BLaER1 treated with 17β-estradiol and CSF1 and Interleukin-3, amounts not matched to agents 10 nM and 100 nM (cell line): ENCODE results near the gene SLCO3A1.

Source experiments
- H3K27ac ChIP-seq, 11 experiments: shearing (Covaris generic); formaldehyde crosslinking; 2 replicates each; pipeline ENCODE4 v1.8.1; 2022
- H3K27me3 ChIP-seq, 11 experiments: shearing (Covaris generic); formaldehyde crosslinking; 2 replicates each; pipeline ENCODE4 v1.8.1; 2022
- H3K36me3 ChIP-seq, 11 experiments: shearing (Covaris generic); formaldehyde crosslinking; 2 replicates each; pipeline ENCODE4 v1.8.1; 2022
- H3K4me1 ChIP-seq, 10 experiments: shearing (Covaris generic); formaldehyde crosslinking; 2 replicates each; pipeline ENCODE4 v1.8.1; 2022
- H3K4me2 ChIP-seq, 11 experiments: shearing (Covaris generic); formaldehyde crosslinking; 2 replicates each; pipeline ENCODE4 v1.8.1; 2022
- H3K4me3 ChIP-seq, 10 experiments: shearing (Covaris generic); formaldehyde crosslinking; 2 replicates each; pipeline ENCODE4 v1.8.1; 2022
- H3K9ac ChIP-seq, 11 experiments: shearing (Covaris generic); formaldehyde crosslinking; 2 replicates each; pipeline ENCODE4 v1.8.1; 2022
- H3K9me3 ChIP-seq, 11 experiments: shearing (Covaris generic); formaldehyde crosslinking; replicated peaks in 1 of 11; 2 replicates each; pipeline ENCODE4 v1.8.1; 2022
- H4K20me1 ChIP-seq, 11 experiments: shearing (Covaris generic); formaldehyde crosslinking; 2 replicates each; pipeline ENCODE4 v1.8.1; 2022
- Cebpa-rat ChIP-seq, 11 experiments: shearing (Covaris generic); IDR thresholded peaks; 2 replicates each; pipeline ENCODE4 v1.8.1; 2022

Gene SLCO3A1

GRCh38 chr15:91965501-91966193, 112.1 kb downstream of the SLCO3A1 start:
- H3K4me2 ChIP-seq, result peak overlapping the region in 4 of 11 experiments; percentile 21 to 65 (median 62); a peak in 7 of 22 replicates
- H4K20me1 ChIP-seq, result peaks cover 0 to 5% (median 0%) of the 10 kb centered on the region in 11 experiments; a peak in 1 of 22 replicates
- no peak overlapping the region for H3K4me3 ChIP-seq
- H3K4me1 ChIP-seq, result peaks cover 0 to 49% (median 6%) of the 10 kb centered on the region in 10 experiments; a peak in 10 of 20 replicates
- no peak overlapping the region for H3K9ac ChIP-seq
- no peak overlapping the region for H3K27ac ChIP-seq
- no peak for TF ChIP-seq Cebpa-rat (IDR thresholded peaks at IDR 0.05)
- no peaks in the 10 kb centered on the region; a peak in 1 of 22 replicates for H3K36me3 ChIP-seq
- peaks cover 5 to 11% (median 7%) of the 10 kb centered on the region in 11 experiments; a peak in 19 of 22 replicates for H3K9me3 ChIP-seq
- no peaks in the 10 kb centered on the region for H3K27me3 ChIP-seq

- Histone ChIP-seq H4K20me1 (peaks cover 0 to 5% (median 0%) of the 10 kb centered on the region in 11 experiments; a peak in 1 of 22 replicates), H3K9ac (no peak overlapping the region), H3K4me2 (peak overlapping the region in 1 of 11 experiments; percentile 59; a peak in 1 of 22 replicates), H3K27me3 (no peaks in the 10 kb centered on the region), H3K36me3 (no peaks in the 10 kb centered on the region; a peak in 1 of 22 replicates), H3K4me3 (no peak overlapping the region), H3K4me1 (peaks cover 0 to 49% (median 6%) of the 10 kb centered on the region in 10 experiments; a peak in 10 of 20 replicates), H3K9me3 (peaks cover 5 to 11% (median 7%) of the 10 kb centered on the region in 11 experiments; a peak in 19 of 22 replicates), H3K27ac (no peak overlapping the region)
- no peak for TF ChIP-seq Cebpa-rat (IDR thresholded peaks at IDR 0.05)
These were observed 112.7 kb downstream of the SLCO3A1 start for GRCh38 chr15:91966194-91966552.

DNA sequence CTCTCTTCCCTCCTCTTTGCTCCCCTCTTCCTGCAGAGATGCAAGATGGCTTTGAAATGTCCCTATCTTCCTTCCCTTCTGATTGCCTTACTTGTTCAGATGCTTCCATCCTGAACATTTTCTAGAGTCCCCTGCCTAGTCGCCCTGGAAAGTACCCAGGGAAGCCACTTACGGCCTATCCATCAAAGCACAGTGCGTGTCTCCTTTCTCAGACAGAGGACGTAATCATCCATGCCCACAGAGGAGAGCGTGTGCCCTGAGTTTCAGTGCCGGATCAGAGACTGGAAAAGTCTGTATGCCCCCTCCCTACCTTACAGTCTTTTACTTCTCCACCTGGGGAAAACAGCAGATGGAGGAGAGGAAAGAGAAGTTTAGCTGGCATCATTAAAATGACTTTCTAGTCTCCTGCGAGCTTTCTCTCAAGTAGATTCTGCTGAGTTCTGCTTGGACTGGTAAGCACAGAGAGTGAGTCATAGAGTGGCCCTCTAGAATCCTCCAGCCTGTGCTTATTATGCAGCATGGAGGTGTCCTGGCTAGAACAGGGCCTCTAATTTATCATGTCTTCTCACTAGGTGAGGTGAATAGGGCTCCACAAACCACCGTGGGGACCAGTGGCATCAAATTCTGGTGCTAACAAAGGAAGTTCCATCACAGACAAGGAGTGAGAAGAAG, 114.6 kb downstream of the SLCO3A1 start:
- no peak for TF ChIP-seq Cebpa-rat (IDR thresholded peaks at IDR 0.05)
- H3K36me3 ChIP-seq, result no peaks in the 10 kb centered on the region; a peak in 1 of 22 replicates
- peak overlapping the region in 3 of 11 experiments; percentile 10 to 36 (median 24); a peak in 5 of 22 replicates for H3K4me2 ChIP-seq
- no peaks in the 10 kb centered on the region for H3K27me3 ChIP-seq
- H3K4me3 ChIP-seq, result no peak overlapping the region
- peaks cover 5 to 11% (median 7%) of the 10 kb centered on the region in 11 experiments; a peak in 19 of 22 replicates for H3K9me3 ChIP-seq
- no peak overlapping the region for H3K9ac ChIP-seq
- H4K20me1 ChIP-seq, result peaks cover 0 to 5% (median 0%) of the 10 kb centered on the region in 11 experiments; a peak in 1 of 22 replicates
- H3K27ac ChIP-seq, result no peak overlapping the region
- peaks cover 0 to 34% (median 3%) of the 10 kb centered on the region in 10 experiments; a peak in 8 of 20 replicates for H3K4me1 ChIP-seq

GRCh38 chr15:91968610-91969009, 115.1 kb downstream of the SLCO3A1 start:
- Histone ChIP-seq H3K9ac (no peak overlapping the region), H3K4me1 (peaks cover 0 to 34% (median 3%) of the 10 kb centered on the region in 10 experiments; a peak in 8 of 20 replicates), H4K20me1 (peaks cover 0 to 5% (median 0%) of the 10 kb centered on the region in 11 experiments; a peak in 1 of 22 replicates), H3K4me2 (peak overlapping the region in 3 of 11 experiments; percentile 10 to 36 (median 24); a peak in 5 of 22 replicates), H3K36me3 (no peaks in the 10 kb centered on the region; a peak in 1 of 22 replicates), H3K4me3 (no peak overlapping the region), H3K27me3 (no peaks in the 10 kb centered on the region), H3K27ac (no peak overlapping the region), H3K9me3 (peaks cover 3 to 8% (median 4%) of the 10 kb centered on the region in 11 experiments; a peak in 19 of 22 replicates)
- TF ChIP-seq Cebpa-rat (IDR thresholded peaks at IDR 0.05), result no peak

DNA sequence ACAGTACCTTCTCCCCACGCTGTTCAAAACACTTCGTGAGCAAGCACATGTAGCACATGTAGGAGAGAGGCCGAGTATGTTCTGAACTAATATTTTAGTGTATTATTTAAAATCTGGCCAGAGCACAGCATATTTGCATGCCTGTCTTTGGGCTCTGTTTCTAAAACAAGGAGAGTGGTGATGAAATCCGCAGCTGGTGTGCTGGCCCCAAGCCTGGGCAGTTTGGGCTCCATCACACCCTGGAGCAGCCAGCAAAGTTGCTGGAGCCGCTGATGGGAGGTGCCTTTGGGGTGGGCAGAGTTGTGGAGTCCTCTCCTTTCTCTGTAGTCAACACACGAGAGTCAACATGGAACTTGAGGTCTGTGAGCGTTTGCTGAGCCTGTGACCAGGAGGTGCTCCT, 116.6 kb downstream of the SLCO3A1 start:
- Histone ChIP-seq H3K27ac (no peak overlapping the region), H3K4me3 (no peak overlapping the region), H3K9me3 (no peaks in the 10 kb centered on the region), H3K4me1 (peaks cover 8 to 39% (median 11%) of the 10 kb centered on the region in 10 experiments), H4K20me1 (peaks cover 0 to 14% (median 0%) of the 10 kb centered on the region in 11 experiments; a peak in 5 of 22 replicates), H3K4me2 (no peak overlapping the region), H3K36me3 (no peaks in the 10 kb centered on the region), H3K9ac (no peak overlapping the region), H3K27me3 (no peaks in the 10 kb centered on the region)
- no peak for TF ChIP-seq Cebpa-rat (IDR thresholded peaks at IDR 0.05)

DNA sequence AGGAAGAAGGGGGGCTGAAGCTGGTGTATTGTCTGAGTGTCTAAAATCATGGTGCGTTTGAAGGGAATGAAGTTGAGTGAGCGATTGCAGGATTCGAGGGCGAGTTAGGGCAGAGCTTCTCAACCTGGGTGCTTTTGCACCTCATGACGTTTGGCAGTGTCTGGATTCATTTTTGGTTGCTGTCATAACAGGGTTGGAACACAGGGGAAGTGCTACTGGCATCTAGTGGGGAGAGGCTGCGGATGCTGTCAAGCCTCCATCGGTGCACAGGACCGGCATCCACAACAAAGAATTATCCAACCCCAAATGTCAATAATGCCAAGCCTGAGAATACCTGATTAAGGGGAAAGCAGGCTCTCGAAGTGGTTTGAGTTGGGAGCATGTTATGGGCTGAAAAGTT, 120.0 kb downstream of the SLCO3A1 start:
- no peak for TF ChIP-seq Cebpa-rat (IDR thresholded peaks at IDR 0.05)
- peaks cover 0 to 18% (median 4%) of the 10 kb centered on the region in 11 experiments; a peak in 8 of 22 replicates for H4K20me1 ChIP-seq
- no peak overlapping the region for H3K4me3 ChIP-seq
- no peaks in the 10 kb centered on the region for H3K9me3 ChIP-seq
- H3K4me2 ChIP-seq, result no peak overlapping the region
- peaks cover 15 to 28% (median 16%) of the 10 kb centered on the region in 10 experiments for H3K4me1 ChIP-seq
- H3K9ac ChIP-seq, result no peak overlapping the region
- H3K27ac ChIP-seq, result no peak overlapping the region; a peak in 1 of 22 replicates
- no peaks in the 10 kb centered on the region for H3K27me3 ChIP-seq
- no peaks in the 10 kb centered on the region for H3K36me3 ChIP-seq

- Histone ChIP-seq H3K4me3 (no peak overlapping the region), H3K9me3 (no peaks in the 10 kb centered on the region), H3K4me2 (peak overlapping the region in 3 of 11 experiments; percentile 2 to 60 (median 27); a peak in 3 of 22 replicates), H3K27me3 (no peaks in the 10 kb centered on the region), H3K27ac (no peak overlapping the region), H3K36me3 (no peaks in the 10 kb centered on the region), H3K9ac (no peak overlapping the region), H4K20me1 (peaks cover 0 to 18% (median 4%) of the 10 kb centered on the region in 11 experiments; a peak in 9 of 22 replicates), H3K4me1 (peaks cover 15 to 25% (median 16%) of the 10 kb centered on the region in 10 experiments)
- TF ChIP-seq Cebpa-rat (IDR thresholded peaks at IDR 0.05), result no peak
These were observed 120.8 kb downstream of the SLCO3A1 start for GRCh38 chr15:91974321-91974720.

- Histone ChIP-seq H3K27me3 (no peaks in the 10 kb centered on the region), H3K9me3 (no peaks in the 10 kb centered on the region), H3K27ac (no peak overlapping the region), H3K4me1 (peaks cover 16 to 22% (median 17%) of the 10 kb centered on the region in 10 experiments), H3K4me2 (peak overlapping the region; percentile 2 to 60 (median 43); a peak in 19 of 22 replicates), H3K36me3 (no peaks in the 10 kb centered on the region), H3K9ac (no peak overlapping the region), H4K20me1 (peaks cover 0 to 27% (median 13%) of the 10 kb centered on the region in 11 experiments; a peak in 9 of 22 replicates), H3K4me3 (no peak overlapping the region)
- no peak for TF ChIP-seq Cebpa-rat (IDR thresholded peaks at IDR 0.05)
These were observed 121.9 kb downstream of the SLCO3A1 start for GRCh38 chr15:91975241-91975978.
